GM18505 (cell line): ENCODE data around the gene PRX.
A peak's percentile ranks its signal among the peaks of the same experiment; 100 is the strongest.
"Not testable (repeated sequence)": the region's sequence is repeated elsewhere in the genome, so short reads cannot be mapped to it uniquely, and the experiment has no call there.

Experiments used
- ATAC-seq: cut with Tn5 transposase; IDR thresholded peaks from one replicate; pipeline ENCODE4 v1.9.1; 2021; ENCODE audit not compliant: unreplicated experiment
- POLR2A ChIP-seq: IDR thresholded peaks from 4 replicates; pipeline ENCODE4 v1.6.1; 2011; ENCODE audit warnings: borderline replicate concordance; ENCODE audit not compliant: insufficient read depth, insufficient read length; ENCODE audit errors: extremely low read depth

Gene PRX

GRCh38 chr19:40444000-40444824 lies 31.0 kb upstream of the PRX start, which contains the start of gene SERTAD3:
Gene SERTAD3, minus strand, starts transcription at chr19:40444335. Its CDS starts 2,255 bp downstream, at chr19:40442080.
- TF ChIP-seq POLR2A = peak; percentile 92
- peak; percentile 62 for ATAC-seq

GRCh38 chr19:40443131-40443999 lies 30.2 kb upstream of the PRX start:
- TF ChIP-seq POLR2A = peak; percentile 33
- peak; percentile 55 for ATAC-seq

- no peak for ATAC-seq
- TF ChIP-seq POLR2A = no peak
These were observed 29.4 kb upstream of the PRX start for GRCh38 chr19:40442328-40443130.

GRCh38 chr19:40441719-40442253 lies 28.6 kb upstream of the PRX start:
- no peak for ATAC-seq

GRCh38 chr19:40438284-40438683 lies 25.1 kb upstream of the PRX start:
- TF ChIP-seq POLR2A = no peak
- ATAC-seq = no peak

More at GRCh38 chr19:40441719-40442253, 28.6 kb upstream of the PRX start:
- peak; percentile 18 for TF ChIP-seq POLR2A

GRCh38 chr19:40433391-40434216 lies 20.4 kb upstream of the PRX start:
- peak; percentile 55 for ATAC-seq
- peak; percentile 72 for TF ChIP-seq POLR2A

- not testable (repeated sequence) for ATAC-seq
These were observed 19.6 kb upstream of the PRX start for GRCh38 chr19:40432760-40433159.

- no peak for ATAC-seq
- TF ChIP-seq POLR2A = no peak
These were observed 18.5 kb upstream of the PRX start for GRCh38 chr19:40431698-40432097.

GRCh38 chr19:40430242-40430641 lies 17.1 kb upstream of the PRX start:
- not testable (repeated sequence) for ATAC-seq

GRCh38 chr19:40428197-40428596 lies 15.0 kb upstream of the PRX start:
- ATAC-seq = not testable (repeated sequence)

GRCh38 chr19:40425450-40426287 lies 12.5 kb upstream of the PRX start, which contains the start of gene SERTAD1:
Gene SERTAD1, minus strand, starts transcription at chr19:40425992. Its CDS starts 2,446 bp downstream, at chr19:40423546.
- ATAC-seq = peak; percentile 82
- TF ChIP-seq POLR2A = peak; percentile 99

- ATAC-seq = no peak
These were observed 11.7 kb upstream of the PRX start for GRCh38 chr19:40424637-40425449.

More at GRCh38 chr19:40424637-40425449, 11.7 kb upstream of the PRX start:
- TF ChIP-seq POLR2A = no peak
